ENCODE data around the gene OR10C1. TPM values are rescaled to one million over a fixed set of nuclear protein-coding genes. Genes with fewer than 3 reads are reported as not detected.

Gene OR10C1
- under 1 TPM in 1 of 2 donors, not detected in 1; 0.31 TPM for total RNA-seq
- polyA plus RNA-seq (ENCODE audit: insufficient read depth, low read depth, low replicate concordance), result not detected
- long read RNA-seq, donor 1, result 0 reads
- long read RNA-seq, donor 2, result 0 reads

- no peaks in the 10 kb centered on the region for H3K9me3 ChIP-seq
- no peaks in the 10 kb centered on the region for H3K27me3 ChIP-seq
- TF ChIP-seq CTCF (IDR thresholded peaks at IDR 0.05) (no peak), POLR2A (IDR thresholded peaks at IDR 0.05) (no peak)
- no peaks in the 10 kb centered on the region for H3K4me1 ChIP-seq
- H3K4me3 ChIP-seq, result no peak within 1 kb of the TSS
- DNase-seq, result no peak
- intact Hi-C loops (cut with DNase I; ENCODE audit: low total_unique reads), result no loop called here
- H3K27ac ChIP-seq, result no peak within 1 kb of the TSS
- no peaks in the 10 kb centered on the region for H3K36me3 ChIP-seq (ENCODE audit: low read depth, missing control alignments)
Observed at GRCh38 chr6:29439006-29439405, at the start of gene OR10C1. TSS of gene OR10C1 (plus strand) at chr6:29439306. CDS start at chr6:29440016, 710 bp downstream.

GRCh38 chr6:29395331-29395730, 43.8 kb upstream of the OR10C1 start, which contains the start of gene OR12D2:
TSS of gene OR12D2 (plus strand) at chr6:29395631. CDS start at chr6:29396700, 1,069 bp downstream.
- intact Hi-C loops (cut with DNase I; ENCODE audit: low total_unique reads), result no loop called here
- no peak within 1 kb of the TSS for H3K27ac ChIP-seq
- H3K4me1 ChIP-seq, result no peaks in the 10 kb centered on the region
- no peaks in the 10 kb centered on the region for H3K36me3 ChIP-seq (ENCODE audit: low read depth, missing control alignments)
- H3K27me3 ChIP-seq, result no peaks in the 10 kb centered on the region
- TF ChIP-seq CTCF (IDR thresholded peaks at IDR 0.05), result no peak
- TF ChIP-seq POLR2A (IDR thresholded peaks at IDR 0.05), result no peak
- no peaks in the 10 kb centered on the region for H3K9me3 ChIP-seq
- DNase-seq, result no peak
- H3K4me3 ChIP-seq, result no peak within 1 kb of the TSS

GRCh38 chr6:29399525-29399924, 39.6 kb upstream of the OR10C1 start:
- TF ChIP-seq CTCF (IDR thresholded peaks at IDR 0.05) (no peak), POLR2A (IDR thresholded peaks at IDR 0.05) (no peak)
- Histone ChIP-seq H3K27me3 (no peaks in the 10 kb centered on the region), H3K4me3 (no peak overlapping the region), H3K36me3 (ENCODE audit: low read depth, missing control alignments) (no peaks in the 10 kb centered on the region), H3K4me1 (no peaks in the 10 kb centered on the region), H3K9me3 (no peaks in the 10 kb centered on the region), H3K27ac (no peak overlapping the region)
- no peak for DNase-seq
- 79 to 87% methylated on average over 2 of the region's 2 CpGs for WGBS, 2 donors
- intact Hi-C loops (cut with DNase I; ENCODE audit: low total_unique reads), result no loop called here

GRCh38 chr6:29403801-29404200, 35.3 kb upstream of the OR10C1 start:
- 35 to 95% methylated on average over 1 of the region's 1 CpG for WGBS, 2 donors
- intact Hi-C loops (cut with DNase I; ENCODE audit: low total_unique reads), result no loop called here
- H3K4me1 ChIP-seq, result no peaks in the 10 kb centered on the region

More at GRCh38 chr6:29403801-29404200, 35.3 kb upstream of the OR10C1 start:
- no peak for TF ChIP-seq CTCF (IDR thresholded peaks at IDR 0.05)
- no peak for TF ChIP-seq POLR2A (IDR thresholded peaks at IDR 0.05)
- no peak for DNase-seq
- Histone ChIP-seq H3K4me3 (no peak overlapping the region), H3K9me3 (no peaks in the 10 kb centered on the region), H3K36me3 (ENCODE audit: low read depth, missing control alignments) (no peaks in the 10 kb centered on the region), H3K27ac (no peak overlapping the region), H3K27me3 (no peaks in the 10 kb centered on the region)

Measured in testis (tissue), 5 donors.